HepG2 (cell line): ENCODE results near the gene SIGLEC9. TPM values are rescaled to one million over a fixed set of nuclear protein-coding genes. Genes with fewer than 3 reads are reported as not detected.

Experiments used
- ATAC-seq: fragments of 200-7000 bp; cut with Tn5 transposase; 3 replicates; pipeline ENCODE4 v1.9.1; 2020; ENCODE audit warnings: mild to moderate bottlenecking, moderate library complexity
- BruUV-seq: library from RNA; stranded (reverse); fragments of 400-500 nt; replicated peaks from 2 replicates; lab custom pipeline; 2021; lab: Mats Ljungman, UMichigan
- CTCF ChIA-PET: fragments of 300-600 bp; formaldehyde crosslinking; extraction: SDS; loops from one replicate; lab custom pipeline; 2021; ENCODE audit warnings: low total read pairs, inconsistent platforms, low intra/inter-chr PET ratio; lab: Yijun Ruan, JAX
- POLR2A ChIA-PET: fragments of 350-600 bp; sonication (Branson Sonifier 250); formaldehyde crosslinking; loops from one replicate; lab custom pipeline; 2020; ENCODE audit warnings: antibody characterized with exemption, inconsistent platforms; lab: Yijun Ruan, JAX
- DNase-seq: peaks from one replicate; pipeline ENCODE4 v3.0.0-alpha.2; 2015; ENCODE audit warnings: low spot score
- FAIRE-seq: peaks from 3 replicates; lab custom pipeline; 2011; peaks lifted over from hg19 to GRCh38; lab: Jason Lieb, UNC
- H2AFZ ChIP-seq: one replicate; pipeline ENCODE4 v1.6.1; 2011; ENCODE audit warnings: low read length, inconsistent platforms
- H3K27ac ChIP-seq: fragments of 300-600 bp; 3 replicates; pipeline ENCODE4 v1.8.0; 2011; ENCODE audit warnings: mixed run types, mild to moderate bottlenecking, mixed read lengths, low read length, inconsistent platforms; ENCODE audit not compliant: insufficient read depth; ENCODE audit errors: extremely low read length
- H3K27me3 ChIP-seq, 2 experiments: fragments of 200-600 bp in 1 of 2; 2 replicates in 1 of 2; 3 replicates in 1 of 2; pipeline versions ENCODE4 v1.6.0 to v1.8.0; 2011; ENCODE audit warnings: low read length in 2 of 2, mild to moderate bottlenecking in 2 of 2, moderate library complexity in 2 of 2, inconsistent platforms in 1 of 2; ENCODE audit not compliant: insufficient read depth in 2 of 2, control insufficient read depth in 1 of 2
- H3K36me3 ChIP-seq, 2 experiments: fragments of 200-600 bp in 1 of 2; replicated peaks in 1 of 2; 2 replicates in 1 of 2; 3 replicates in 1 of 2; pipeline versions ENCODE4 v1.5.1 to v1.8.0; 2011; ENCODE audit warnings: low read length in 2 of 2, inconsistent platforms in 1 of 2; ENCODE audit not compliant: insufficient read depth in 2 of 2, control insufficient read depth in 1 of 2
- H3K4me1 ChIP-seq: 2 replicates; pipeline ENCODE4 v1.5.1; 2012; ENCODE audit warnings: low read length, inconsistent platforms; ENCODE audit not compliant: insufficient read depth
- H3K4me2 ChIP-seq: 2 replicates; pipeline ENCODE4 v1.6.0; 2011; ENCODE audit warnings: low read depth, low read length, inconsistent platforms
- H3K4me3 ChIP-seq, 3 experiments: fragments of 200-600 bp in 1 of 3; sonication (generic), shearing (Covaris generic) in 1 of 3; replicated peaks in 1 of 3; 2 replicates each; pipeline ENCODE4 v1.5.1; 2011 to 2016; ENCODE audit warnings: low read length in 3 of 3, inconsistent platforms in 2 of 3, low read depth in 2 of 3, mild to moderate bottlenecking in 2 of 3, control low read depth in 1 of 3, mixed read lengths in 1 of 3; ENCODE audit not compliant: insufficient read depth in 1 of 3
- H3K79me2 ChIP-seq: one replicate; pipeline ENCODE4 v1.6.1; 2011; ENCODE audit warnings: low read length, inconsistent platforms; ENCODE audit not compliant: insufficient read depth
- H3K9ac ChIP-seq: 2 replicates; pipeline ENCODE4 v1.6.0; 2011; ENCODE audit warnings: mild to moderate bottlenecking, low read depth, low read length, inconsistent platforms; ENCODE audit not compliant: insufficient read depth
- H3K9me3 ChIP-seq: 2 replicates; pipeline ENCODE4 v1.5.1; 2012; ENCODE audit warnings: mild to moderate bottlenecking, low read length
- H4K20me1 ChIP-seq: 2 replicates; pipeline ENCODE4 v1.6.0; 2011; ENCODE audit warnings: inconsistent platforms, mild to moderate bottlenecking, low read length, moderate library complexity; ENCODE audit not compliant: insufficient read depth
- AGO1 ChIP-seq: fragments of 200-400 bp; formaldehyde crosslinking; IDR thresholded peaks from 2 replicates; pipeline ENCODE4 v1.6.1; 2017; ENCODE audit warnings: mild to moderate bottlenecking, low read depth, low read length, moderate library complexity; ENCODE audit not compliant: poor library complexity, severe bottlenecking
- FOXP1 ChIP-seq, 2 experiments: fragments of 450-650 bp in 1 of 2; IDR thresholded peaks; 2 replicates each; pipeline ENCODE4 v1.6.1; 2017 to 2018; ENCODE audit warnings: antibody characterized with exemption in 1 of 2
- GATAD2A ChIP-seq: IDR thresholded peaks from 2 replicates; pipeline ENCODE4 v1.6.1; 2016
- HMG20A ChIP-seq: IDR thresholded peaks from 2 replicates; pipeline ENCODE4 v1.6.1; 2016; ENCODE audit warnings: borderline replicate concordance
- LCORL ChIP-seq, 2 experiments: fragments of 450-650 bp in 1 of 2; sonication (generic) in 1 of 2; formaldehyde crosslinking in 1 of 2; IDR thresholded peaks; 2 replicates each; pipeline versions ENCODE4 v1.5.0 to v1.6.1; 2017 to 2020; ENCODE audit warnings: antibody characterized with exemption in 1 of 2, missing genetic modification reagents in 1 of 2
- MEIS1 ChIP-seq: sonication (generic); formaldehyde crosslinking; IDR thresholded peaks from 2 replicates; pipeline ENCODE4 v1.9.0; 2021; ENCODE audit warnings: mild to moderate bottlenecking, missing genetic modification reagents, moderate library complexity, borderline replicate concordance
- MXI1 ChIP-seq: IDR thresholded peaks from 3 replicates; pipeline ENCODE4 v1.6.1; 2012; ENCODE audit warnings: low read depth, low read length, inconsistent platforms, borderline replicate concordance
- NAIF1 ChIP-seq: sonication (generic); formaldehyde crosslinking; IDR thresholded peaks from 2 replicates; pipeline ENCODE4 v1.5.0; 2020; ENCODE audit warnings: mild to moderate bottlenecking, missing genetic modification reagents, borderline replicate concordance
- PAF1 ChIP-seq: IDR thresholded peaks from 2 replicates; pipeline ENCODE4 v1.6.1; 2016; ENCODE audit warnings: missing genetic modification reagents, missing compliant biosample characterization
- SOX13 ChIP-seq, 3 experiments: fragments of 450-650 bp in 1 of 3; sonication (generic) in 1 of 3; formaldehyde crosslinking in 1 of 3; IDR thresholded peaks in 2 of 3; conservative IDR thresholded peaks in 1 of 3; 2 replicates each; pipeline versions ENCODE4 v1.5.0 to v1.6.1; 2016 to 2020; ENCODE audit warnings: antibody characterized with exemption in 1 of 3, mild to moderate bottlenecking in 1 of 3, missing compliant biosample characterization in 1 of 3, missing genetic modification reagents in 1 of 3, moderate library complexity in 1 of 3
- USF2 ChIP-seq, 2 experiments: sonication (generic) in 1 of 2; formaldehyde crosslinking in 1 of 2; IDR thresholded peaks; 2 replicates each; pipeline versions ENCODE4 v1.5.1 to v1.6.1; 2011 to 2020; ENCODE audit warnings: borderline replicate concordance in 1 of 2, low read depth in 1 of 2, low read length in 1 of 2, mild to moderate bottlenecking in 1 of 2, missing genetic modification reagents in 1 of 2, moderate library complexity in 1 of 2
- ZNF225 ChIP-seq: sonication (generic); formaldehyde crosslinking; IDR thresholded peaks from 2 replicates; pipeline ENCODE4 v1.4.0; 2020; ENCODE audit warnings: mild to moderate bottlenecking, missing genetic modification reagents
- ZNF441 ChIP-seq: sonication (generic); formaldehyde crosslinking; IDR thresholded peaks from 2 replicates; pipeline ENCODE4 v1.7.0; 2021; ENCODE audit warnings: missing genetic modification reagents, borderline replicate concordance
- ZNF549 ChIP-seq: sonication (generic); formaldehyde crosslinking; IDR thresholded peaks from 2 replicates; pipeline ENCODE4 v1.5.0; 2020; ENCODE audit warnings: missing genetic modification reagents
- WGBS: methylation state at CpG from one replicate; pipeline ENCODE4 v1.1.6; 2017; ENCODE audit warnings: low lambda C conversion rate; 5-methylcytosine and 5-hydroxymethylcytosine counted together
- in situ Hi-C: cut with HindIII; loops from 2 replicates; pipeline ENCODE4 v1.10.0; 2017; ENCODE audit warnings: low pct_unique_long_range_greater_than_20kb; ENCODE audit not compliant: extremely low pct_ligation_motif_present
- intact Hi-C: fragments of 100-400 bp; cut with micrococcal nuclease; formaldehyde crosslinking; loops from one replicate; pipeline ENCODE4 v1.10.0; 2022; ENCODE audit not compliant: unreplicated experiment
- polyA plus RNA-seq, 8 experiments: library from polyadenylated mRNA; depleted of rRNA in 3 of 8; stranded (reverse) in 7 of 8; unstranded in 1 of 8; fragments of >200 nt; fragmentation: Illumina TruSeq in 4 of 8; extraction: Trizol in 4 of 8; gene quantifications; 2 replicates each; pipeline versions ENCODE4 v1.2.1 to v1.2.3, GENCODE V29; 2011 to 2016; ENCODE audit warnings: low read depth in 4 of 8, missing spikeins in 1 of 8, mixed read lengths in 1 of 8; ENCODE audit not compliant: insufficient read depth in 1 of 8
- total RNA-seq, 5 experiments: library from RNA; depleted of rRNA; stranded (reverse); fragments of >200 nt; fragmentation: Illumina TruSeq; extraction: Trizol; gene quantifications; 2 replicates each; pipeline ENCODE4 v1.2.3, GENCODE V29; 2016; ENCODE audit warnings: low read depth in 1 of 5

The SIGLEC9 gene
- total and polyA plus RNA-seq, 2 of the 13 experiments (the other 11 are each of a cell fraction or from before 2014, with no cell fraction given): not detected

DNA sequence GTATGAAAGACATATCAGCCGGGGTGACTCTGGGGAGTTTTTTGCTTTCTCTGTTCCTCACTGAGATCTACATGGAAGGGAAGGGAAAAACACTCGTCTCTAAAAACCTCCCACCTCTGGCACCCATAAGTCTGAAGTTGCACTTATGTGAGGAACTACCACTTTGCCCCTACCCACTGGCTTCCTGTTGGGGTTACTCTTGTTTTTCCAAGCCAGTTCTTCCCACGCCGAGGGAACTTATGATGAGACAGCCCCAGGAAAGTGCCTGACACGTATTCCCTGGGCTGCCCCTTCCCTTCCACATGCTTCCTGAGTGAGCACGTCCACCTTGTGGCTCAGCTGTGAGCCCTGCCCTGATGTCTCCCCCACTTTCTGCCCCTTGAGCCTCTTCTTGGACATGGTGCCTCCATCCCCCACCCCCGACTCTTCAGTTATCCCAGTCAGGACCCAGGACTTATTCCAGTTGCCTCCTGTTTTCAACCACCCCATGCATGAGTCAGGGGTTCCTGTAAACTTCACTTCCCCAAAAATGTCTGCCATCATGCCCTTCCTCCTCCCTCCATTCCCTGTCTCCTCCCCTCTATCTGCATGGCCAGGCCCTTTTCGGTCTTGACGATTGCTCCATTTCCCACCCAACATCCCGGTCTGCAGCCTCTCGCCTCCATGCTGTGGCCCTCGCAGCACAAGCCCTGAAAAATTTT, 12.3 kb downstream of the SIGLEC9 start (continued):
- TF ChIP-seq FOXP1 (IDR thresholded peaks at IDR 0.05) (no peak), FOXP1 (CRISPR knock-in tag; IDR thresholded peaks at IDR 0.05) (no peak), PAF1 (CRISPR knock-in tag) (no peak), SOX13 (IDR thresholded peaks at IDR 0.05) (no peak), SOX13 (CRISPR knock-in tag; conservative IDR thresholded peaks at IDR 0.05 in 1 of 2, IDR thresholded peaks at IDR 0.05 in 1 of 2) (no peak), ZNF225 (no peak), MXI1 (no peak), USF2 (IDR thresholded peaks at IDR 0.05; ENCODE audit: low read depth, low read length) (no peak), USF2 (CRISPR knock-in tag; IDR thresholded peaks at IDR 0.05; ENCODE audit: borderline replicate concordance) (no peak)

DNA sequence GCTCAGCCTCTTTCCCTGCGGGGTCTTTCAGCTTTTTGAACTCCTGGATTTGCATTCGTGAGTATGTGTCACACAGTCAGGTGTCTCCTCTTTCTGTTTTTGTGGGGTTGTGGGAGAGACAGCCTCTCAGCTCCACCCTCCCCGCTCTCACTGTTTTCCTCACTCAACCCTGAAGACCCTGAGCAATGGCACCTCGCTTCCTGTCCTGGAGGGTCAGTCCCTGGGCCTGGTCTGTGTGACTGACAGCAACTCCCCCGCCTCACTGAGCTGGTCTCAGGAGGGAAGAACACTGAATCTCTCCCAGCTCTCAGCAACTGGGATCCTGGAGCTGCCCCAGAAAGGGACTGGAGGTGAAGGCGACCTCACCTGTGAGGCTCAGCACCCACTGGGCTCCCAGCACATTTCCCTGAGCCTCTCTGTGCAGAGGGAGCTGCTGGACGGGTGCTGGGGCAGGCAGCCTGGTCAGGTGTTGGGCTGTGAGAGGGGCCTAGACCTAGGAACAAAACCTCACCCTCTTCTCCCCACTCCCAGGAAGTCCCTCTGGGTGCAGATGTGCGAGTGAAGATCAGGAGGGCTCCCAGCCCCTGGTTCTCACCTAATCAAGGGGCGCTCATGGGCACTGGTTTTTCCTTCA, 13.2 kb downstream of the SIGLEC9 start:
- no peak overlapping the region for H3K4me2 ChIP-seq
- peaks cover 4 to 52% of the 10 kb centered on the region in 2 experiments; a peak in 4 of 5 replicates for H3K27me3 ChIP-seq
- no peaks in the 10 kb centered on the region for H3K79me2 ChIP-seq
- intact Hi-C loops (no loop called here), in situ Hi-C loops (no loop called here)
- no peak for ATAC-seq
- no peak overlapping the region for H2AFZ ChIP-seq
- H3K36me3 ChIP-seq: no peaks in the 10 kb centered on the region
- WGBS: 7% methylated on average over 7 of the region's 9 CpGs
- no peak for FAIRE-seq
- no peak overlapping the region for H3K9ac ChIP-seq
- CTCF ChIA-PET: no interaction called here
- H3K9me3 ChIP-seq: no peaks in the 10 kb centered on the region
- H3K4me1 ChIP-seq: no peaks in the 10 kb centered on the region
- no peak for DNase-seq
- no peak overlapping the region for H3K4me3 ChIP-seq
- no TSS peak for BruUV-seq
- no peaks in the 10 kb centered on the region for H4K20me1 ChIP-seq
- H3K27ac ChIP-seq: no peak overlapping the region
- POLR2A ChIA-PET: no interaction called here
- TF ChIP-seq MEIS1 (CRISPR knock-in tag): no peak
- TF ChIP-seq NAIF1 (CRISPR knock-in tag): no peak
- no peak for TF ChIP-seq HMG20A (CRISPR knock-in tag)
- no peak for TF ChIP-seq ZNF441 (CRISPR knock-in tag)
- TF ChIP-seq ZNF549 (CRISPR knock-in tag): no peak
- no peak for TF ChIP-seq LCORL (IDR thresholded peaks at IDR 0.05)
- no peak for TF ChIP-seq LCORL (CRISPR knock-in tag; IDR thresholded peaks at IDR 0.05)
- TF ChIP-seq GATAD2A (CRISPR knock-in tag): no peak
- TF ChIP-seq AGO1: no peak
